DND-41 (cell line): ENCODE measurements around the gene TAS2R40.

Experiments used
- ATAC-seq: fragments of 200-7000 bp; cut with Tn5 transposase; 3 replicates; pipeline ENCODE4 v1.9.1; 2021; ENCODE audit warnings: low read depth; ENCODE audit not compliant: insufficient read depth
- DNase-seq: peaks from one replicate; pipeline ENCODE4 v3.0.0-alpha.2; 2020
- H2AFZ ChIP-seq: 2 replicates; pipeline ENCODE4 v1.6.0; 2012; ENCODE audit warnings: low read depth, low read length
- H3K27ac ChIP-seq: 2 replicates; pipeline ENCODE4 v1.5.1; 2012; ENCODE audit warnings: low read length, inconsistent platforms
- H3K27me3 ChIP-seq: fragments of 200-600 bp; sonication (generic); 2 replicates; pipeline ENCODE4 v1.6.0; 2012; ENCODE audit warnings: low read length, mild to moderate bottlenecking, inconsistent platforms; ENCODE audit not compliant: insufficient read depth, poor library complexity
- H3K36me3 ChIP-seq: 2 replicates; pipeline ENCODE4 v1.5.1; 2012; ENCODE audit warnings: low read length, inconsistent platforms; ENCODE audit not compliant: insufficient read depth
- H3K4me1 ChIP-seq: 2 replicates; pipeline ENCODE4 v1.5.1; 2012; ENCODE audit warnings: mild to moderate bottlenecking, low read length; ENCODE audit not compliant: insufficient read depth
- H3K4me2 ChIP-seq: 2 replicates; pipeline ENCODE4 v1.6.0; 2012; ENCODE audit warnings: mild to moderate bottlenecking, moderate library complexity, low read length, inconsistent platforms; ENCODE audit not compliant: insufficient read depth
- H3K4me3 ChIP-seq, 2 experiments: fragments of 200-600 bp in 1 of 2; shearing (Covaris generic) in 1 of 2; 2 replicates each; pipeline ENCODE4 v1.5.1; 2012 to 2016; ENCODE audit warnings: inconsistent platforms in 2 of 2, low read length in 2 of 2, mild to moderate bottlenecking in 2 of 2, low read depth in 1 of 2, moderate library complexity in 1 of 2
- H3K79me2 ChIP-seq: 2 replicates; pipeline ENCODE4 v1.6.0; 2012; ENCODE audit warnings: low read length, inconsistent platforms; ENCODE audit not compliant: insufficient read depth
- H3K9ac ChIP-seq: 2 replicates; pipeline ENCODE4 v1.6.0; 2012; ENCODE audit warnings: low read depth, mild to moderate bottlenecking, inconsistent platforms, low read length, moderate library complexity
- H3K9me3 ChIP-seq: 2 replicates; pipeline ENCODE4 v1.5.1; 2012; ENCODE audit warnings: low read length, moderate library complexity, mild to moderate bottlenecking, inconsistent platforms; ENCODE audit not compliant: insufficient read depth, severe bottlenecking
- H4K20me1 ChIP-seq: 2 replicates; pipeline ENCODE4 v1.6.0; 2012; ENCODE audit warnings: low read length; ENCODE audit not compliant: insufficient read depth
- EZH2 ChIP-seq: IDR thresholded peaks from 3 replicates; pipeline ENCODE4 v1.6.1; 2012; ENCODE audit warnings: borderline replicate concordance, low read depth, mild to moderate bottlenecking, moderate library complexity, low read length, inconsistent platforms; ENCODE audit not compliant: severe bottlenecking
- TF ChIP-seq, protein P1 (sequence below): IDR thresholded peaks from 2 replicates; pipeline ENCODE4 v1.5.1; 2012; ENCODE audit warnings: borderline replicate concordance, low read length, moderate library complexity, mild to moderate bottlenecking; ENCODE audit not compliant: poor library complexity, severe bottlenecking; ENCODE audit errors: extremely low read depth

TAS2R40 gene

GRCh38 chr7:143256932-143257331 lies 35.1 kb downstream of the TAS2R40 start:
- H3K4me2 ChIP-seq, result no peak overlapping the region
- H3K36me3 ChIP-seq, result no peaks in the 10 kb centered on the region
- H3K4me3 ChIP-seq, result no peak overlapping the region
- H3K4me1 ChIP-seq, result peaks cover 17% of the 10 kb centered on the region
- no peak overlapping the region for H2AFZ ChIP-seq
- H3K9me3 ChIP-seq, result no peaks in the 10 kb centered on the region
- H3K79me2 ChIP-seq, result no peaks in the 10 kb centered on the region
- DNase-seq, result no peak
- H3K27ac ChIP-seq, result no peak overlapping the region
- H3K27me3 ChIP-seq, result no peaks in the 10 kb centered on the region
- TF ChIP-seq, protein P1, sequence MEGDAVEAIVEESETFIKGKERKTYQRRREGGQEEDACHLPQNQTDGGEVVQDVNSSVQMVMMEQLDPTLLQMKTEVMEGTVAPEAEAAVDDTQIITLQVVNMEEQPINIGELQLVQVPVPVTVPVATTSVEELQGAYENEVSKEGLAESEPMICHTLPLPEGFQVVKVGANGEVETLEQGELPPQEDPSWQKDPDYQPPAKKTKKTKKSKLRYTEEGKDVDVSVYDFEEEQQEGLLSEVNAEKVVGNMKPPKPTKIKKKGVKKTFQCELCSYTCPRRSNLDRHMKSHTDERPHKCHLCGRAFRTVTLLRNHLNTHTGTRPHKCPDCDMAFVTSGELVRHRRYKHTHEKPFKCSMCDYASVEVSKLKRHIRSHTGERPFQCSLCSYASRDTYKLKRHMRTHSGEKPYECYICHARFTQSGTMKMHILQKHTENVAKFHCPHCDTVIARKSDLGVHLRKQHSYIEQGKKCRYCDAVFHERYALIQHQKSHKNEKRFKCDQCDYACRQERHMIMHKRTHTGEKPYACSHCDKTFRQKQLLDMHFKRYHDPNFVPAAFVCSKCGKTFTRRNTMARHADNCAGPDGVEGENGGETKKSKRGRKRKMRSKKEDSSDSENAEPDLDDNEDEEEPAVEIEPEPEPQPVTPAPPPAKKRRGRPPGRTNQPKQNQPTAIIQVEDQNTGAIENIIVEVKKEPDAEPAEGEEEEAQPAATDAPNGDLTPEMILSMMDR, result no peak
- TF ChIP-seq EZH2, result no peak
- no peaks in the 10 kb centered on the region for H4K20me1 ChIP-seq
- no peak overlapping the region for H3K9ac ChIP-seq
- ATAC-seq, result no peak

DNA sequence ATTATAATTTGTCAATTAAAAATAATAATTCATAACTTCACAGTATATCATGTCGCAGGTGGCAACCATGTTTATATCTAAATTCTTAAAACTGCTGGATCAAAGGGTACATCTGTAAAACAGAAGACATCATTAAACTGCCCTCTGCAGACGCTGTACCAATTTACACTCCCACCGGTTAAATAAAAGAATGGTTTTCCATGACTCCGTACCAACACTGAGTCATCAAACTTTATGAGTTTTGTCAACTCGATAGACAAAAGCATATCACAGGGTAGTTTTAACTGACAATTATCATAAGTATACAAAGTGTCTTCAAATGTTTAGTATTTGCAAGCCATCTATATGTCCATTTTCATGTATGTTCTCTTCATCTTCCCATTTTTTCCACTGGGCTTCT lies 35.7 kb downstream of the TAS2R40 start:
- Histone ChIP-seq H4K20me1 (no peaks in the 10 kb centered on the region), H3K36me3 (no peaks in the 10 kb centered on the region), H3K4me1 (peaks cover 15% of the 10 kb centered on the region), H3K27me3 (no peaks in the 10 kb centered on the region), H3K9ac (no peak overlapping the region), H3K79me2 (no peaks in the 10 kb centered on the region), H3K4me2 (no peak overlapping the region), H3K9me3 (no peaks in the 10 kb centered on the region), H3K4me3 (no peak overlapping the region), H2AFZ (no peak overlapping the region), H3K27ac (no peak overlapping the region)
- TF ChIP-seq, protein P1, result no peak
- no peak for TF ChIP-seq EZH2
- ATAC-seq, result no peak
- DNase-seq, result no peak

GRCh38 chr7:143258831-143259230 lies 37.0 kb downstream of the TAS2R40 start:
- Histone ChIP-seq H3K4me3 (no peak overlapping the region), H3K36me3 (no peaks in the 10 kb centered on the region), H3K27ac (no peak overlapping the region), H2AFZ (no peak overlapping the region), H3K4me2 (no peak overlapping the region), H3K9ac (no peak overlapping the region), H3K9me3 (no peaks in the 10 kb centered on the region), H3K27me3 (no peaks in the 10 kb centered on the region), H3K4me1 (peaks cover 24% of the 10 kb centered on the region), H4K20me1 (no peaks in the 10 kb centered on the region), H3K79me2 (peaks cover 12% of the 10 kb centered on the region)
- ATAC-seq (no peak), DNase-seq (no peak)
- TF ChIP-seq, protein P1, result no peak
- TF ChIP-seq EZH2, result no peak

- H3K79me2 ChIP-seq, result peaks cover 17% of the 10 kb centered on the region
- H3K27ac ChIP-seq, result no peak overlapping the region
- no peak overlapping the region for H2AFZ ChIP-seq
- H3K27me3 ChIP-seq, result no peaks in the 10 kb centered on the region
- no peak for TF ChIP-seq EZH2
- TF ChIP-seq, protein P1, result no peak
- no peaks in the 10 kb centered on the region for H3K9me3 ChIP-seq
- H3K36me3 ChIP-seq, result 0 out of 2 replicates have a peak, but pooled peaks cover under 1% of the 10 kb centered on the region
- H3K9ac ChIP-seq, result no peak overlapping the region
- no peaks in the 10 kb centered on the region for H4K20me1 ChIP-seq
- ATAC-seq (no peak), DNase-seq (no peak)
- H3K4me1 ChIP-seq, result peaks cover 32% of the 10 kb centered on the region
- H3K4me3 ChIP-seq, result no peak overlapping the region
- H3K4me2 ChIP-seq, result no peak overlapping the region
Observed at GRCh38 chr7:143259765-143260164, 37.9 kb downstream of the TAS2R40 start.
